OCI-LY1 (cell line): ENCODE measurements around the gene ARID5A.

Experiments used
- EZH2 ChIP-seq: fragments of 200-600 bp; sonication (generic), shearing (Covaris generic); IDR thresholded peaks from 2 replicates; pipeline ENCODE4 v1.8.0; 2017; ENCODE audit warnings: borderline replicate concordance, mixed run types, mild to moderate bottlenecking, antibody characterized with exemption, low read length, moderate library complexity, mixed read lengths
- TF ChIP-seq, protein P1 (sequence below): fragments of 200-600 bp; sonication (generic), shearing (Covaris generic); IDR thresholded peaks from 2 replicates; pipeline ENCODE4 v1.5.1; 2017; ENCODE audit warnings: mild to moderate bottlenecking, antibody characterized with exemption, low read length, moderate library complexity, mixed read lengths

DNA sequence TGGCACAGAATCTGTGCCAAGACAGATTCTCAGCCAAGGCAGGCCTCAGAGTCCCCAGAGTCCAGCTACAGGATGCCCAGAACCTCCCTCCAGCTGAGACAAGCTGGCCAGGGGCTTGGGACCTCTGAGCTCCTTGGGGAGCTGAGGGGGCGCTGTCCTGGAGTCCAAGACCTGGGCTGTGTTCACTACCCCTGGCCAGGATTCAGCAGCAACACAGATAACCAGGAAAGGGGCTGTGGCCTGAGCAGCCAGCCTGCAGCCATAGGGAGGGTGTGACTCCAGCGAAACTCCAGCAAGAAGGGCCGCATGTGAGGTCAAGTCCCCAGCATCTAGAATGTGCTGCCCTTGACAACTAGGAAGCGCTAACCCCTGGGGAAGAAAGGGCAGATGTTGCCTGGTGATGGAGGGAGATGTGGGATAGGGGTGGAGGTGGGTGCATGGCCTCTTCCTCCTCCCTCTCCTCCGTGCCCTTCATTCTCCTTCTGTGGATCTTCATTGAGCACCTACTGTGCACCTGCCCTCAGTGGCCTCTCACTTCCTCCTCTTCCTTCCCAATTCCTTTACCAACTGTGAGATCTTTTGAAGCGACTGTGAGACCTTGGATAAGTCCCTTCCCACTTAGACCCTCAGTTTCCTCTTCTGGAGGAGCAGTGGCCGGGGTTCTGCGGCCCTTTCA lies 7.7 kb upstream of the ARID5A start:
- no peak for TF ChIP-seq EZH2
- TF ChIP-seq, protein P1, sequence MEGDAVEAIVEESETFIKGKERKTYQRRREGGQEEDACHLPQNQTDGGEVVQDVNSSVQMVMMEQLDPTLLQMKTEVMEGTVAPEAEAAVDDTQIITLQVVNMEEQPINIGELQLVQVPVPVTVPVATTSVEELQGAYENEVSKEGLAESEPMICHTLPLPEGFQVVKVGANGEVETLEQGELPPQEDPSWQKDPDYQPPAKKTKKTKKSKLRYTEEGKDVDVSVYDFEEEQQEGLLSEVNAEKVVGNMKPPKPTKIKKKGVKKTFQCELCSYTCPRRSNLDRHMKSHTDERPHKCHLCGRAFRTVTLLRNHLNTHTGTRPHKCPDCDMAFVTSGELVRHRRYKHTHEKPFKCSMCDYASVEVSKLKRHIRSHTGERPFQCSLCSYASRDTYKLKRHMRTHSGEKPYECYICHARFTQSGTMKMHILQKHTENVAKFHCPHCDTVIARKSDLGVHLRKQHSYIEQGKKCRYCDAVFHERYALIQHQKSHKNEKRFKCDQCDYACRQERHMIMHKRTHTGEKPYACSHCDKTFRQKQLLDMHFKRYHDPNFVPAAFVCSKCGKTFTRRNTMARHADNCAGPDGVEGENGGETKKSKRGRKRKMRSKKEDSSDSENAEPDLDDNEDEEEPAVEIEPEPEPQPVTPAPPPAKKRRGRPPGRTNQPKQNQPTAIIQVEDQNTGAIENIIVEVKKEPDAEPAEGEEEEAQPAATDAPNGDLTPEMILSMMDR = no peak
